Measurements from ENCODE around the gene STRIP2.
A peak's percentile ranks its signal among the peaks of the same experiment; 100 is the strongest.
"Not testable (repeated sequence)": the region's sequence is repeated elsewhere in the genome, so short reads cannot be mapped to it uniquely, and the experiment has no call there.

The STRIP2 gene

GRCh38 chr7:129454249-129454551 lies 20.0 kb downstream of the STRIP2 start:
- DNase-seq = no peak

GRCh38 chr7:129456421-129456820 lies 22.2 kb downstream of the STRIP2 start:
- DNase-seq = no peak

- DNase-seq = no peak
These were observed 22.9 kb downstream of the STRIP2 start for GRCh38 chr7:129457101-129457500.

- DNase-seq = no peak
These were observed 23.9 kb downstream of the STRIP2 start for GRCh38 chr7:129458171-129458570.

GRCh38 chr7:129461809-129462208 lies 27.6 kb downstream of the STRIP2 start:
- no peak for DNase-seq

- no peak for DNase-seq
These were observed 28.2 kb downstream of the STRIP2 start for GRCh38 chr7:129462420-129462819.

GRCh38 chr7:129464194-129464593 lies 30.0 kb downstream of the STRIP2 start:
- DNase-seq = no peak

GRCh38 chr7:129465080-129465479 lies 30.8 kb downstream of the STRIP2 start:
- DNase-seq = no peak

GRCh38 chr7:129466796-129467195 lies 32.6 kb downstream of the STRIP2 start:
- no peak for DNase-seq

- no peak for DNase-seq
These were observed 33.9 kb downstream of the STRIP2 start for GRCh38 chr7:129468087-129468486.

- DNase-seq = no peak
These were observed 34.3 kb downstream of the STRIP2 start for GRCh38 chr7:129468547-129468946.

- DNase-seq = no peak
These were observed 35.7 kb downstream of the STRIP2 start for GRCh38 chr7:129469930-129470329.

- DNase-seq = no peak
These were observed 36.2 kb downstream of the STRIP2 start for GRCh38 chr7:129470411-129470810.

GRCh38 chr7:129471402-129471827 lies 37.2 kb downstream of the STRIP2 start:
- DNase-seq = no peak

GRCh38 chr7:129475931-129476330 lies 41.7 kb downstream of the STRIP2 start:
- not testable (repeated sequence) for DNase-seq

- not testable (repeated sequence) for DNase-seq
These were observed 42.2 kb downstream of the STRIP2 start for GRCh38 chr7:129476398-129476797.

GRCh38 chr7:129479831-129480230 lies 45.6 kb downstream of the STRIP2 start:
- no peak for DNase-seq

- no peak for DNase-seq
These were observed 46.6 kb downstream of the STRIP2 start for GRCh38 chr7:129480674-129481363.

GRCh38 chr7:129481376-129481775 lies 47.1 kb downstream of the STRIP2 start:
- DNase-seq = not testable (repeated sequence)

GRCh38 chr7:129482781-129483180 lies 48.5 kb downstream of the STRIP2 start:
- DNase-seq = no peak

GRCh38 chr7:129489491-129489890 lies 55.3 kb downstream of the STRIP2 start:
- DNase-seq = no peak

GRCh38 chr7:129492391-129492790 lies 58.2 kb downstream of the STRIP2 start:
- DNase-seq = no peak

GRCh38 chr7:129493555-129493954 lies 59.3 kb downstream of the STRIP2 start:
- DNase-seq = peak; percentile 48

- no peak for DNase-seq
These were observed 59.8 kb downstream of the STRIP2 start for GRCh38 chr7:129494041-129494440.

GRCh38 chr7:129495987-129496386 lies 61.8 kb downstream of the STRIP2 start:
- peak; percentile 40 for DNase-seq
